Calu3 (cell line): ENCODE data around the gene ADPRM. TPM values are rescaled to one million over a fixed set of nuclear protein-coding genes. Genes with fewer than 3 reads are reported as not detected.

Experiments used
- BruUV-seq: library from RNA; stranded (reverse); fragments of 400-500 nt; replicated peaks from 2 replicates; lab custom pipeline; 2021; lab: Mats Ljungman, UMichigan
- CTCF ChIA-PET: fragments of 300-600 bp; sonication (Branson Sonifier 250); formaldehyde crosslinking; loops from one replicate; lab custom pipeline; 2022; ENCODE audit warnings: antibody characterized with exemption; lab: Charles Lee
- DNase-seq: peaks from one replicate; pipeline ENCODE4 v3.0.0; 2022
- H3K27ac Mint-ChIP-seq: one replicate; pipeline ENCODE4 v1.8.0; 2022; ENCODE audit warnings: mixed read lengths; ENCODE audit not compliant: unreplicated experiment
- H3K27me3 Mint-ChIP-seq: one replicate; pipeline ENCODE4 v1.8.0; 2022; ENCODE audit warnings: mixed read lengths; ENCODE audit not compliant: unreplicated experiment
- H3K36me3 Mint-ChIP-seq: one replicate; pipeline ENCODE4 v1.8.0; 2022; ENCODE audit warnings: mild to moderate bottlenecking, moderate library complexity, mixed read lengths; ENCODE audit not compliant: insufficient read depth, unreplicated experiment
- H3K4me1 Mint-ChIP-seq: one replicate; pipeline ENCODE4 v1.8.0; 2022; ENCODE audit warnings: mild to moderate bottlenecking, low read depth, mixed read lengths; ENCODE audit not compliant: unreplicated experiment
- H3K4me3 Mint-ChIP-seq: one replicate; pipeline ENCODE4 v1.8.0; 2022; ENCODE audit warnings: mild to moderate bottlenecking, low read depth, moderate library complexity, mixed read lengths; ENCODE audit not compliant: unreplicated experiment
- H3K9me3 Mint-ChIP-seq: one replicate; pipeline ENCODE4 v1.8.0; 2022; ENCODE audit warnings: low read depth, mixed read lengths; ENCODE audit not compliant: unreplicated experiment
- intact Hi-C: fragments of 100-400 bp; cut with micrococcal nuclease; formaldehyde crosslinking; loops from one replicate; pipeline ENCODE4 v1.10.0; 2022; ENCODE audit not compliant: unreplicated experiment
- total RNA-seq: library from RNA; stranded (reverse); gene quantifications from 2 replicates; pipeline ENCODE4 v1.2.3, GENCODE V29; 2022
- TF ChIP-seq, protein P1 (sequence below): fragments of 200-600 bp; IDR thresholded peaks from one replicate; pipeline ENCODE4 v1.8.0; 2022; ENCODE audit warnings: antibody characterized with exemption; ENCODE audit not compliant: unreplicated experiment

ADPRM gene
- total RNA-seq, 1 experiment from 2014 or later = 3.2 TPM

DNA sequence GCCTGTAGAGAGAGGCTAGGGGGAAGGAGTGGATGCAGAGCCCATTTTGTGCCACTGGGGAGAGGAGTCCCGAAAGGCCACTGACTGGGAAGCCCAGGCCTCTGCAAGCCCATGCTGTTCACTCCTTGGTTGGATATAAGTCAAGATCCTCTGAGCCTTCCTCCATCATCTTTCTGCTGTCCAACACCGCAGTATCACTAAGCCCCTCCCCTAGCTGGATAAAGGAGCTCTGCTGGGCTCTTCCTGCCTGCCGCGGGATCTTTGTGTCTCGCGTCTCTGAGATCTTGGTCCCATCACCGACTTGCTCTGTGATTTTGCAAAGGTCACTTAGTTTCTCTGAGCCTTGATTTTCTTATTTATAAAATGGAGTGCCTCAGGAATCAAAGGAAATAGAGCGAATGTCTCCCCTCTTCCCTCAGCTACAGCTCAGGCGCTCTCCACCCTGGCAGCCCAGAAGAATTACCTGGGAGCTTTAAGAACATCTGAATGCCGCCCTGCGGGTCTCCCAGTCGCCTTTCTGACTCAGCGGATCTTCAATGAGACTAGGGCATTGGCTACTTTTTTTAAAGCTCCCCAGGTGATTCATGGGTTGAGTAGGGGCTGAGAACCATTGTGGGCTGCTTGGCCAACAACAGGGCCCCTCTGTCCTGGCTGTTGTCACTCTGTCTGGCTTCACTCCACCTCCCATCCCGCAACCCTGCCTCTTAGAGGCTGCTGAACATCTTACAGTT lies 57.6 kb downstream of the ADPRM start:
- Mint-ChIP-seq H3K9me3 (no peaks in the 10 kb centered on the region), H3K4me3 (no peak overlapping the region), H3K27ac (no peak overlapping the region), H3K4me1 (no peaks in the 10 kb centered on the region), H3K36me3 (no peaks in the 10 kb centered on the region), H3K27me3 (peaks cover 39% of the 10 kb centered on the region)
- DNase-seq = no peak
- intact Hi-C loops = loop anchor here (5.0 kb wide), 1 partner anchor 92 kb away; no protein-coding TSS in a partner anchor
- TF ChIP-seq, protein P1, sequence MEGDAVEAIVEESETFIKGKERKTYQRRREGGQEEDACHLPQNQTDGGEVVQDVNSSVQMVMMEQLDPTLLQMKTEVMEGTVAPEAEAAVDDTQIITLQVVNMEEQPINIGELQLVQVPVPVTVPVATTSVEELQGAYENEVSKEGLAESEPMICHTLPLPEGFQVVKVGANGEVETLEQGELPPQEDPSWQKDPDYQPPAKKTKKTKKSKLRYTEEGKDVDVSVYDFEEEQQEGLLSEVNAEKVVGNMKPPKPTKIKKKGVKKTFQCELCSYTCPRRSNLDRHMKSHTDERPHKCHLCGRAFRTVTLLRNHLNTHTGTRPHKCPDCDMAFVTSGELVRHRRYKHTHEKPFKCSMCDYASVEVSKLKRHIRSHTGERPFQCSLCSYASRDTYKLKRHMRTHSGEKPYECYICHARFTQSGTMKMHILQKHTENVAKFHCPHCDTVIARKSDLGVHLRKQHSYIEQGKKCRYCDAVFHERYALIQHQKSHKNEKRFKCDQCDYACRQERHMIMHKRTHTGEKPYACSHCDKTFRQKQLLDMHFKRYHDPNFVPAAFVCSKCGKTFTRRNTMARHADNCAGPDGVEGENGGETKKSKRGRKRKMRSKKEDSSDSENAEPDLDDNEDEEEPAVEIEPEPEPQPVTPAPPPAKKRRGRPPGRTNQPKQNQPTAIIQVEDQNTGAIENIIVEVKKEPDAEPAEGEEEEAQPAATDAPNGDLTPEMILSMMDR = no peak
- CTCF ChIA-PET = no interaction called here
- BruUV-seq = no TSS peak

DNA sequence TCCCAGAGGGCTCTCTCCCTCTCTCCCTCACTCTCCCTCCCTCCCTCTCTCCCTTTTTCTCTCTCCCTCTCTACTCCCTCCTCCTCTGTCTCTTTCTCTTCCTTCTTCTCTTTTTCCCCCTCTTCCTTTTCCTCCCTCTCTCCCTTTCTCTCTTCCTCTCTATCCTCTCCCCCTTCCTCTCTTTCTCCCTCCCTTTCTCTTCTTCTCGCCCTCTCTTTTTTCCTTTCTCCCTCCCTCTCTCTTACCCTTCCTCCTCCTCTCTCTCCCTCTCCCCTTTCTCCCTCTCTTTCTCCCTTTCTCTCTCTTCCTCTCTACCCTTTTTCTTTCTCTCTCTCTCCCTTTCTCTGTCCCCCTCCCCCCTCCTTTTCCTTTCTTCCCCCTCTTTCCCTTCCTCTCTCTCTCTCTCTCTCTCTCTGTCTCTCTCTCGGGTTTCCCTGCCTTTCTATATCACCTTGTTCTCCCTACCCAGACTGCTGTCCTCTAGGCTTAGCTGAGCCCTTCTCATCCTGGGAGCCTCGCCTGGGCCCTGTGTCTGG lies 58.3 kb downstream of the ADPRM start:
- Mint-ChIP-seq H3K27me3 (peaks cover 39% of the 10 kb centered on the region), H3K4me3 (no peak overlapping the region), H3K9me3 (no peaks in the 10 kb centered on the region), H3K36me3 (no peaks in the 10 kb centered on the region), H3K27ac (no peak overlapping the region), H3K4me1 (no peaks in the 10 kb centered on the region)
- no peak for DNase-seq
- TF ChIP-seq, protein P1 = no peak
- intact Hi-C loops = no loop called here
- CTCF ChIA-PET = interaction anchor here (0.7 kb wide), 1 partner anchor 35 kb away, joined by 6 read pairs; no protein-coding TSS in a partner anchor
- no TSS peak for BruUV-seq

DNA sequence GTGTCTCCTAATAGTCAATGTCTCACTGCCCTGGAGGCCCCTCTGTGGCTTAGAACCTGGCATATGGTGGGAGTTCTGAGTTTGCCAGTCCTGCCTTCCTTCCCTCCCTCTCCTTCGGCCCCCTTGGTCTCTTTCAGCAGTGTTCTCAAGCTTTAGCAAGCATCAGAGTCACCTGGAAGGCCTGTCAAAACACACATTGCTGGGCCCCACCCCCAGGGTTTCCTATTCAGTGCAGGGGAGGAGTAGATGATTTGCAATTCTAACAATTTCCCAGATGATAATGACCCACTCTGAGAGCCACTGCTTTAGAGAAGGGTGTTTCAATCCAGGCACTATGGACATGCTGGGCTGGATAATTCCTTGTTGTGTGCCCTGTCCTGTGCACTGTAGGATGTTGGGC lies 58.8 kb downstream of the ADPRM start:
- Mint-ChIP-seq H3K27ac (no peak overlapping the region), H3K36me3 (no peaks in the 10 kb centered on the region), H3K4me3 (no peak overlapping the region), H3K9me3 (no peaks in the 10 kb centered on the region), H3K27me3 (peaks cover 39% of the 10 kb centered on the region), H3K4me1 (no peaks in the 10 kb centered on the region)
- CTCF ChIA-PET = interaction anchor here (0.7 kb wide), 1 partner anchor 34 kb away, joined by 6 read pairs; no protein-coding TSS in a partner anchor
- intact Hi-C loops = no loop called here
- no peak for DNase-seq
- TF ChIP-seq, protein P1 = no peak
- no TSS peak for BruUV-seq

DNA sequence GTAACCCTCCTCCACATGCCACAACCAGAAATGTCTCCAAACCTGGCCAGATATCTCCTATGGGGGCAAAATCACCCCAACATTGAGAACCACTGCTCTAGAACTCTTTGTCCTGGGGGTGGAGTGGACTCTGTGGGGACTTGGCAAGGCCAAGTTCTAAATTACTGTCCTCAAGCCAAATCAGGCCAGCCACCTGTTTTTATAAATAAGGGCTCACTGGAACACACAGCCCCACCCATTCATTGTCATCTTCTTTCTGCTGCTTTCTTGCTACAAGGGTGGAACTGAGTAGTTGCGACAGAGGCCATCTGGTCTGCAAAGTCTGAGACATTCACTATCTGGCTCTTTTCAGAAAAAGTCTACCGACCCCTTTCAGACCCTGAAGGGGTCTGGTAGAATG lies 59.2 kb downstream of the ADPRM start:
- Mint-ChIP-seq H3K4me1 (no peaks in the 10 kb centered on the region), H3K4me3 (no peak overlapping the region), H3K36me3 (no peaks in the 10 kb centered on the region), H3K9me3 (no peaks in the 10 kb centered on the region), H3K27ac (no peak overlapping the region), H3K27me3 (peaks cover 39% of the 10 kb centered on the region)
- no peak for DNase-seq
- CTCF ChIA-PET = no interaction called here
- intact Hi-C loops = no loop called here
- no TSS peak for BruUV-seq
- TF ChIP-seq, protein P1 = no peak
